GM21360 (cell line): ENCODE measurements around the gene PDE4D.
"Not testable (repeated sequence)": the region's sequence is repeated elsewhere in the genome, so short reads cannot be mapped to it uniquely, and the experiment has no call there.

Experiments used
- ATAC-seq: cut with Tn5 transposase; IDR thresholded peaks from one replicate; pipeline ENCODE4 v1.9.1; 2021; ENCODE audit warnings: mild to moderate bottlenecking, moderate library complexity; ENCODE audit not compliant: unreplicated experiment

PDE4D gene

DNA sequence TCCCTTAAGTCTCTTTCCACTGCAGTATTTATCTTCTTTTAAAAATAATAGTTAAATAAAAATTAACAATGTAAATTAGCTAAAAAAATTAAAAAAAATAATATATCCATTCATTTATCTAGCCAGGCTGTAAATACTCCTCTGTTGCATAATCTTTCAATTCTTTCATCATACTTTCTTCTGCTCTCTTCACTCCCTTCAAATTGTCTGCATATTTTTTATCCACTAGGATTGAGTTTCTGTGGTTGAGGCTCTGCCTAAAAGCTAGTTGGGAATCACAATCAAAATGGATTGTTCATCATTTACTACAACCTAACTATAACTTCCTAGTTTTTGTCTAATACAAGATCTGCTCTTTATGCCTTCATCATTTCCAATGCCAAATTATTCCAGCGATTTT lies 182.2 kb downstream of the PDE4D start:
- no peak for ATAC-seq

DNA sequence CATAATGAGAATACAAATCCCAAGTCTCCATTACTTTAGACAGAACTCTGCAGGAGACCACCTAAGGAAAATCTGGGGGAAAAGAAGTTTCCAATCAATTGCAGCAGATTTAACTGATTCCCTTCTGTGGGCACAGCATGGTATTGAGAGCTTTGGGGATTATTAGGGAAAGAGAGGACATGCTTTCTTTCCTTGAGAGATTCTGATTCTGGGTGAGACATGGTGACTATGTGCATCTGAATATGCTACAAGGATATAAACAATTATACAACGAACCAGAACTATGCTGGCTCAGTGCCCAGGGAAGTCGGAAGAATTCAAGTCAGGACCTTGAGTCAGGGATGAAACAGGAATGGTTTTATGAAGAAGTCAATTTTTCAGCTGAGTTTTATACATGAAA lies 183.7 kb downstream of the PDE4D start:
- no peak for ATAC-seq

DNA sequence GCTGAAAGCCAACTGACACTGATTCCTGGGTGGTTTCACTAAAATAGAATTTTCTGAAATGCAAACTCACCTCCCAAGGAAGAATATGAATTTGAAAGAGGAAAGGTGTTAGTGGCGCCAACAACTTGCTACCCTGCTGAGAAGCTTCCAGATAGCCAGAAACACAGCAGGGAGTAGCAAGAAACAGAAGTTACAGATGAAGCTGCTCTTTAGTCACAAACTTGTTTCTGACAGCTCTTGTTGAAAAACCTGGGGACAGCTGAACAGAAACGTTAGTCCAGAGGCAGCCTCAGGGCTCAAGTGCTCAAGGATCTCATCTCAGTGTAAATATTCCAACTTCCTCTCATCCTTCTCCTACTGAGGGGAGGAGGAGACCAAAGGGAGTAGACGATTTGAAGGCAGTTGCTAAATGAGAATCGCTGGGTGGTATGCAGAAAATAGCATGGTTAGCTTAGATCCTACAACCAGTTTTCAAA lies 184.1 kb downstream of the PDE4D start:
- ATAC-seq = no peak

DNA sequence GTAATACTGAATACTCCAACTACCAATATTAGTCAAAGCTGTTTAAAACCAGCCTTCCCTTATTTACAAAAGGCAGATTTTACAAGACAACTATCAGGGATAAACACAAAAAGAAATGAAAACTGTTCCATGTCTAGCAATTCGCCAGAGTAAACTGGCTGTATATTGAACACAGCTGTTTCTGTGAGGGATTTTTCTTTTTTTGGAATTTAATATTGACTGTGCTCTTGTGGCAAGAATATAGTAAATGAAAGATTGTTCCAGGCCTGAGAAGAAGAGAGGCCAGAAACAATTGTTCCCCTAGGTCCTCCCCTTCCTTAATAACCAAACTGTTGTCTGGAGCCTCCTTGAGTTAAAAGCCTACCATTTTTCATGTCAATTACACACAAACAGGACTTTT lies 188.6 kb downstream of the PDE4D start:
- ATAC-seq = no peak

DNA sequence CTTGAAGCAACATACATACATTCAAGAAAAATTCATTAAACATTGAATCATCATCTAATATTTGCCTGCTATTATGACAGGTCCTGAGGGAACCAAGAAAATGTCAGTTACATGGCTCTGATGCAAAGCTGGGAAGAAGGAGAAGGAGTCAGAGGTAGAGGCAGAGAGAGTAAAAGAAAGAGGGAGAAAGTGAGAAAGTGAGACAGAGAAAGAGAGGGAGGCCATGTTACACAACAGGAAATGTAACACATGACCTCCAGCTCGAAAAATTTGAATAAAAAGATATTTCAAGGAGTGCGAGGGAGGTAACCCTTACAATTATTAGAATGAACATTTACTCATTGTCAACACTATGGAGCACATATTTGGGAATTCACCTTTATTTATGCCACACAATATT lies 189.7 kb downstream of the PDE4D start:
- ATAC-seq = no peak

DNA sequence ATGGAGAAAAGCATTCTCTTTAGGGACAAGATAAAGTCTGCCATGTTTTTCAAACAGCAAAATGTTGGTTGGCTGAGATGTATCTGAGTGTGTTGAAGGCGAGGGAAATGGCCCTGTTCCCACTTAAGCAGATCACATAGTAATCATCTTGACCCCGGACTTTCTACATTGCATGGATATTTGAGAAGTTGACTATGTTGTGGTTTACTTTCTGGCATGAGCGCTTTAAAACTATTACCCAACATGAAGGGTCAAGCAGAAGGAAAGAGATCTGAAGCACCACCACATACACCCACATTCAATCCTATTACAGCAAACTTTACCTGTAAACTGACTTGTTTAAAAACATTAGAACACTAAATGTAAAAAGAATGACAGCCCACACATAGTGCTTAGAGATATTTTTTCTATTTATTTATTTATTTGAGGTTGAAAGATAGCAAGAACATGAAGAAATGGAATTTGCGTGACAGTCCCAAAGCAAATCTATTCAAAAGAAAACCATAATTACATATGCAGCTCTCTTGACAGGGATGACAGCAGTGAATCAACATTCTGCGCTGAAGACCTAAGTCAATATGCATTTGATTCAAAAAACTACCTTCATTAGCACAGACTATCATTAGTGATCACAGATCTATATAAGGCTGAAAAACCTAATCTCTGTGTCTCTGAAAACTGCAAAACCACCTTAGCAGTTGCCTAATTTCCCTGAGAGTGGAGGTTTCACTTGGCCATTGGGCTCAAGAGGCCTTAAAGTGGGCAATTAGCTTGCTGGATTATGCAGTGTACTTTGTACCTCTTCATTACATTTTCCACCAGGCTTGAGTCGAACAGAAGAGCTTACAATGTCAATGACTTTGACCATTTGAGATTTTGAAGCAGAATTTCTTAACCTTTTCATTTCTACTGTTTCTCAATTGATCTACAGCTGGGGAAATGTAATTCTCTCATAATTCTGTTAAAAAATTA lies 195.0 kb downstream of the PDE4D start:
- ATAC-seq = no peak

DNA sequence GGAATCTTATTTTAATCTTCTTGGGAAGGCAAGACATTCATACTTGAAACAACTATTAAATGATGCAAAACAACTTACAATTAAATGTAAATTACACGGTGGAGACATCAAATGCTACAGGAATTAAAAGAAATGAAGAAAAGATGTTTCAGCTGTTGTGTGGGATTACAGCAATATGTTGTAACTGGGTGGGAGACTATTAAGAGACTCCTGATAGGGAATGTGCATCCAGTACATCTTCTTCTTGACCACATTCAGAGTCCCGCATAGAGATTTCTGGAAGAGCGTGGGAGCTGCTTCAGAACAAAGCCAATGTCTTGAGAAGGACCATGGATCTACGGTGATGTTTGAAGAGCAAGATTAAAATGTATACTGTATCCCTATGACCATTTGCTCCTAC lies 199.1 kb downstream of the PDE4D start:
- ATAC-seq = no peak

DNA sequence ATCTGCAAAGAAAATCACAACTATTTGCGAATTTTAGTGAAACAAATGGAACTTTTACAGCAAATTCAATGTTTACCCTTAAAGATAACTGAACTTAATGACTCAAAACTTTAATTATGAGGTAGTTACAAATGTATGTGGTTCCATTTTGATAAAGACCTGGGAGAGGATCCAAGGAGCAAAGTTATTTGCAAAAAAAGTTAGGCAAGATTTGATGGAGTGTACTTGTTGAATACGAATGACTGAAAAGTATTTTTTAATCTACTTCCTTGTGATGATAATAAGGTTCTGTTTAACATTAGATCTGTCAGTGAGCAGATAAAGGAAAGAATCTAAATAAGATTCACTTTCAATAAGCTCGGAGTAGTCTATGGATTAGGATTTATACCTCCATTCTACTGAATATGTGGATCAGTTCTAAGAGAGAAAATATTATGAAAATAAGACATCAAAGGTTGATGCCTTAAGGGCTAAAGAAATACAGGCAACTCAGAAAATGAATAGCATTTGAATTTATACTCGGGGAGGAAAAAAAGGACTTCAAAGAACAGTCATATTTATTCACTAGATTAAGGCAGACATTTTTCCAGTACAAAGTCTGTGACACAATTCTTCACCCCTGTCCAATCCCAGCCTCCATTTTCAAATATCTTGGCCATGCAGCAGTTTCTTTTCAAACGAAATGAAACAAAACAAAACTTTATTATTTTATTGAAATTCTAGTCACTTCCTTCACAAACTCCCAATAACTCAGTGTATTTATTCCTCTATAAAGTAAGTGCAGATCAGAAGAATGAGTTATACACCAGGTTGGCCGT lies 199.8 kb downstream of the PDE4D start:
- no peak for ATAC-seq

DNA sequence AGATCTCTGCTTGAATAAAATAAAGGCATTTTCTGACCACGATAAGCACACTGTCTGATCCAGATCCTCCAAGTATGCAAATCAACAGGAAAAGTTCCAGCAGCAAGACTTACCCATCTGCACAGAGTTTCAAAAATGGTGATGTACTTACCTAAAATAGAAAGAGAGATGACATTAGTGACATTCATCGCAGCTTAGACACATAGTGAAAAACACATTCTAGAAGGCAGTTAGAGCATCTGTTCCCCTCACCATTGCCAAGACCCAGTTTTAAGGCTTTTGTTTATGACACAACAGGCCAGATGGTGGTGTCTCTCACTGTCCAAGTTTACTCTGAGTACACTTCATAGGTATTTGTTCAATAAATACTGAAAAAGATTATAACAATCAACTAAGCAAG lies 207.7 kb downstream of the PDE4D start:
- ATAC-seq = peak; percentile 88

DNA sequence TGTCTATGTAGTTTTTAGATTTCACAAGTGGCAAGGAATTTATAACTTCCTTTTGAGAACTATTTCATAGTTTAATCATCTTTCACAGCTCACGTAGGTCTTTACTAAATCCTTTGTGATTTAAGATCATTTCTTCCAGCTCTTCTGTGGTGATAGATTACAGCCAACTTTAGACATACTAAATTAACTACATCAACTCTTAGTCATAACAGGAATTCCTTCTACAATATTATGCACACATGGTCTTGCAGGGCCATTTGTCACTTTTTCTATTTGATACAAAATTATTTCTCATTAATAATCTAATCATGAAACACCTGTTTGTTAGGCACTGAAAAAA lies 208.4 kb downstream of the PDE4D start:
- ATAC-seq = no peak

DNA sequence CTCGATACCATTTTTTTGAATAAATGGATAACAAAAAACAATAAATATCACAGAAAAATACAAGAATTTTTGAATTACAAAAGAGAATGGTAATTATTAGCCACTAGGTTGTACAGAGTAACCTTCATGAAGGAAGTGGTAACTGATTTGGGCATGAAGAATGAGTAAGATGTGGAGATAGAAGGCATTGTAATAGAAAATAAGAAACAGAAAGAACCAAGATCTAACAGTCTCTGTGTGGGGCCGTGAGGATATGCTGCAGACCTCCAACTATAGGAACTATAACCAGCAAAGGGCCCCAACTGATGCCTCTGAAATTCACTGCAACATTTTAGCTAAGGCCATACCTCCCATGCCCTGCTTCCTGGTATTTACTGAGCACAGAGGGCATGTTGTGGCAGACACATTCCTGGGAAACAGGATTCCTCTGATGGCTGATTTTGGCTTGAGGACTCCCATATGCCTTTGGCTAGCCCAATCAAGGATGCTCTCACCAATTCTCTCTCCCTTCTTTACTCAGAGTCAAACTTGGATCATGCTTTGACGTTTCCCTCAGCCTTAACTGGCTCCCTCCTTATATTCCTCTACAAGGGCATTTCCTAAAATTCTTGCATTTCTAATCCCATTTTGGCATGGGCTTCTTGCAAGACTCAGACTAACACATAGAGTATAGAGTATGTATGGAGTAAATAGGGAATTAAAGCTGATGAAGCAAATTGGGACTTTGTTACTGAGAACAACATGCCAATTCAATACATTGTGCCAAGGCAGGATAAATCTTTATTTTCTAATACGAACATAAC lies 208.9 kb downstream of the PDE4D start:
- no peak for ATAC-seq

DNA sequence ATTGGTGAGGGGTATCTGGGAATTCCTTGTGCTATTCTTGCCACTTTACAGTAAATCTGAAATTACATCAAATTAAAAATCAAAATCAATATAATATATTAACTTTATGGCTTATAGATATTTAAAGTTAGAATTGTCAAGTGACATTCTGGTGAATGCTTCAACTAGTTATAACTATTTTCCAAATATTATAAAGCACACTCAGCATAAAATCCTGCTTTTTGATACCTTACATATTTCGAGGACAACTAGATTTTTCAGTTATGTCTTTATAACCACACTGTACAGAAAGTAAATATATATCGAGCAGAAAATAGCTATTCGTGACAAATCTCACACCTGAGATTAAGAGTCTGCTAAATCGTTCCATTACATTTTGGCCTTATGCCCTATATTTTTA lies 210.2 kb downstream of the PDE4D start:
- no peak for ATAC-seq

DNA sequence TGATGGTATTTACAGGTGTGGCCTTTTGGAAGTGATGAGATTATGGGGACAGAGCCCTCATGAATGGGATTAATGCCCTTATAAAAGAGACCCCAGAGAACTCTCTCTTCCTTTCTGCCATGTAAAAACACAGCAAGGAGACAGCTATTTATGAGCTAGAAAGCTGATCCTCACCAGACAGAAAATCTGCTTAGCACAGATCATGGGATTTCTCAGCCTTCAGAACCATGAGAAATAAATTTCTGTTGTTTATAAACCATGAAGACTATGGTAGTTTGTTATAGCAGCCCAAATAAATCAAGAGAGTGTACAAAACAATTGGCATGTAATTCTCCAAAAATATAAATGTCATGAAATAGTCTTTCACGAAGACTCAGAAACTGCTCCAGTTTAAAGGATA lies 211.0 kb downstream of the PDE4D start:
- ATAC-seq = no peak

DNA sequence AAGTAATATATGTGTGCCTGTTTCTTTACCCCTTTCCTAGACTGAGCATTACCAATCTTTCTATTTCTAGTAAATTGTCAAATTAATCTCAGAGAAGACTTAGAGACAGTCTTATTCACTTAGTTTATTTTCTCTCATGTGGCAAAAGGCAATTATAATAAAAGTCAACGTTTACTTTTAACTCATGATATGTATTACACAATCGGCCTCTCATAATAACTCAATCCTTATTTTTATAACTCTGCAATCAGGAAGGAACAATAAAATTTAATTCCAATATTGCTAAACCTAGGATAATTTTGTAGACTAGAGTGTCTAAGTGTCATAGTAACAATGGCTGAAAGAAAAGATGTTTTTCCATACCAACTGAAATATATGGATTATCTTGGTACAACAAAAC lies 214.6 kb downstream of the PDE4D start:
- no peak for ATAC-seq

DNA sequence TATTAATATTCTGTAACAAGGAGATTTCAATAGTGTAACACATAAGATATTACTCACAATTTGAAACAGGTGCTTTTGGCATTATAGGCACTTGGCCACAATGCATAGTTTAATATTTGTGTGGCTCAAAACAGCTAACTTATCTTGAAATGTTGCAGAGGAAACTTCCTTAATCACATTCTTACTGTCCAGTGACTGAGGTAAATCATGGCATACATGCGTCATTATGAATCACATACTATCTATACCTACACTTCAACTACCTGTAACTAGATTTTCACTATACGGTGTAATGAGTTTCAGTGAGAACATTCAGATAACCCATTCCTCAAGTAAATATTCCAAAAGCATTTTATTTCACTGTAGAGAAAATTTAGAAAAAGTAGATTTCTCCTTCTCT lies 218.8 kb downstream of the PDE4D start:
- no peak for ATAC-seq

DNA sequence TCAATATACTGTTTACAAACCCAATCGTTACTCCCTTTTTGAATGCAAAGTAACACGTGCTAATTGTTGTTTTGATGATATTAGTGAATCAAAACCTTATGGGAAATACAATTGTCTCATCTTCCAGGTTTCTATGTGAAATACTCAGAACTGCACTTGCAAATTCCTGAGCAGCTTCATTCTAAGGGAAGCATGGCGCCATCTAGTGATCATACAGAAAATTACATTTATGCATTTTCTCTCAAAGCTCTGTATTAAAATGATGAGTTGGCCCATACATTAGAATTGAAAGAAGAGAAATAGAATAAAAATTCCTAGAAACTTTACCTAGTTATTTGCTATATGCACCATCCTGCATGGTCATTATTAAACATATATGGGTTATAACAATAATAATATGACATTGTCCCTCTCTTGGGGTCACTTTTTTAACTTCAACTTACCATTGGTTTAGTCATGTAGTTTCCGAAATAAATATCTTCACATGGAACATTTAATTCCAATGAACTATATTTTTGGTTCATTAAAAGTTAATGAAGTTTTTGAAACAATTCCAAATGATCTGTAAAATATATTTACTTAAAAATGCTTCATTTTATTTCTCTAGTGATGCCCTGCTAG lies 220.0 kb downstream of the PDE4D start:
- ATAC-seq = peak; percentile 55

DNA sequence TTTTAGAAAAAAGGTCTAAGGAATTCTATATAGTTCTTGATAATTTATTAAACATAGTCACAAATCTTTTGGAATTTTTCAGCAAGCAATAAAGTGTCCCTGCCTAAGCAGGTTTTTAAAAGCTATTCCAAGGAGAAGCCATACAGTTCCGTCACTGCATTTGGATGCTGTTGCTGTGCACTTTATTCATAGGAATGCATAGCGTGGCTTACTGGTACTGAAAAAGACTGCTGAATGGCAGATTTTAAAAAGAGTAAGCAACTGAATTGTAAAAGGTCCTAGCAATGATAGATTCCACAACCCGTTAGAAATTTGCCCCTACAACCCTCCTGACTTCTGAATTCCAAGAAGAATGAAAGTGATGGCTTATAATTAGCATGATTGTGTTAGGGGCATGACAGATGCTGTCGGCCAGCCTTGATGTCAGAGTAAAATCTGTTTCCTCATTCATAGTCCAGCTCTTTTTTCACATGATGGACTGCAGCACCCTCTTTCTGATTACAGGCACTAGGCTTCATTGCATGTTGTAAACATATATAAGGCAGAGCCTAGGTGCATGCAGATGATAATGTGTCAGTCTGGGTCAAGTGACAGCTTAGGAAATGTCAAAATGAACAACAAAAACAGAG lies 227.0 kb downstream of the PDE4D start:
- no peak for ATAC-seq

DNA sequence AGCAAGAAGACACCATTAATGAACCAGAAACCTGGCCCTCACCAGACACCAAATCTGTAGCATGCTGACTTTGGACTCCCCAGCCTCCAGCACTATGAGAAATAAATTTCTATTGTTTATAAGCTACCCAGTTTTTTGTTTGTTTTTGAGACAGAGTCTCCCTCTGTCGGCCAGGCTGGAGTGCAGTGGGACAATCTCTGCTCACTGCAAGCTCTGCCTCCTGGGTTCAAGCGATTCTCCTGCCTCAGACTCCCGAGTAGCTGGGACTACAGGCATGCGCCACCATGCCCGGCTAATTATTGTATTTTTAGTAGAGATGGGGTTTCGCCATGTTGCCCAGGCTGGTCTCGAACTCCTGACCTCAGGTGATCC lies 227.7 kb downstream of the PDE4D start:
- not testable (repeated sequence) for ATAC-seq

DNA sequence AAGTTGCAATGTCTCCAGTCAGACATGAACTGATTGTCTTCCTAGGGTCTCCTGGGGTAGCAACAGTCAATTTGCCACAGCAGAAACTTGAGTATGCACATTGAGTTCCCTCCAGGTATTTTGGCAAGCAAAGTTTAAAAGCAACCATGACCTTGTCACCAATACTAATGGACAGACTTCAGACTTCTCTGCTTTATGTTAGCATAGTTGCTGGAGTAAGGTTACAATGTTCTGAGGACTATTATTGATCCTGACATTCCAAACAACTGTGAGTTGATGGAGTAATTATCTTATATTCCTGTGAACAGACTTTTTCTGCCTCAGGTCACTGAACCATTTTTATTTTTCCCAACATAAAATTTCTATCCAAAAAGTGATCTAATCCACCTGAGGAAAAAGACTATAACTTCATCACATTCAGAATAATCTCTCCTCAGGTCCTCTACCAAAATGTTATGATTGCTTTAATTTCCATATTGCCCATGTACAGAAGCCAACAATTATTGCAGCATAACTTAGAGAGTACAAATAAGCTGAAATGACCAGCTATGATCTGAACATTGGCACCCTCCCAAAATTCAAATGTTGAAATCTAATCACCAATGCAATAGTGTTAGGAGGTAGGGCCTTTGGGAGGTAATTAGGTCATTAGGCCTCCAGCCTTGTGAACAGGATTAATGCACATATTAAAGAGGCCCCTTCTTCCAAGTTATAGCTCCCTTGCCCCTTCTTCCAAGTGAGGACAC lies 228.3 kb downstream of the PDE4D start:
- no peak for ATAC-seq
